Activated T-cell treated with anti-CD3 and anti-CD28 coated beads, Interleukin-2, amount 50 U/mL, for 72 hours (primary cell): ENCODE results near the gene PRKCA. TPM values are rescaled to one million over a fixed set of nuclear protein-coding genes. Genes with fewer than 3 reads are reported as not detected.
"Not testable (repeated sequence)": the region's sequence is repeated elsewhere in the genome, so short reads cannot be mapped to it uniquely, and the experiment has no call there.

Experiments
- ATAC-seq, 2 donors: fragments of 150-1000 bp; cut with Tn5 transposase; replicated peaks in 1 of 2; 2 replicates each; pipeline ENCODE4 v1.10.0; 2021; ENCODE audit warnings: moderate library complexity in 2 of 2, mild to moderate bottlenecking in 1 of 2
- DNase-seq, 2 donors: peaks; one replicate each; pipeline ENCODE4 v3.0.0; 2021 to 2022; ENCODE audit warnings: mixed read lengths in 1 of 2
- H3K27ac Mint-ChIP-seq: one replicate; pipeline ENCODE4 v1.8.0; 2022; ENCODE audit warnings: mild to moderate bottlenecking, moderate library complexity, mixed read lengths
- H3K27me3 Mint-ChIP-seq: one replicate; pipeline ENCODE4 v1.8.0; 2022; ENCODE audit warnings: low read depth, mixed read lengths
- H3K36me3 Mint-ChIP-seq, 2 donors: one replicate each; pipeline ENCODE4 v1.8.0; 2022; ENCODE audit warnings: mixed read lengths in 2 of 2, mild to moderate bottlenecking in 1 of 2; ENCODE audit not compliant: insufficient read depth in 2 of 2
- H3K4me1 Mint-ChIP-seq: one replicate; pipeline ENCODE4 v1.8.0; 2022; ENCODE audit warnings: low read depth, mixed read lengths
- H3K4me3 Mint-ChIP-seq, 2 donors: one replicate each; pipeline ENCODE4 v1.8.0; 2022; ENCODE audit warnings: mild to moderate bottlenecking in 2 of 2, mixed read lengths in 2 of 2, moderate library complexity in 2 of 2
- H3K9me3 Mint-ChIP-seq, 2 donors: one replicate each; pipeline ENCODE4 v1.8.0; 2022; ENCODE audit warnings: mixed read lengths in 2 of 2
- total RNA-seq, 2 donors: library from RNA; stranded (reverse); gene quantifications; one replicate each; pipeline ENCODE4 v1.2.3, GENCODE V29; 2022

Gene PRKCA
- total RNA-seq, 2 donors from 2014 or later, result 126 to 138 TPM

DNA sequence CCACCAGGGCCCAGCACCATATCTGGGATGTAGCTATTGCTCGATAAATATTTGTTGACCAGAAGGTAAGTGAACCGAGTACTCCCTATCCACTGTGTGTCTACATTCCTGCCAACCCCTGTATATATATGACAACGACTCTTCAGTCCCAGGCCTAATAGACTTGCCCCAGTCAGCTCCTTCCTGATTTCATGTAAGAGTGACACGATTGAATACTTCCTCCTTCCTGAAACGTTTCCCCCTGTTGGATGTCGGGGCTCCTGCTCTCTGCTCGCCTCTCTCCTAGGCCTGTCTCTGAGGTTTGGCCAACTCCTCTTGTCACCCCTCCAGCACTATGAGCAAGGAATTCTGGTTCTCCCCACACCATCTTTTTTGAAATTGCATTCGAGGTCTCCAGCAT is 178.9 kb downstream of the PRKCA start:
- ATAC-seq, result no peak
- DNase-seq, result no peak
- H3K4me1 Mint-ChIP-seq, result peaks cover 24% of the 10 kb centered on the region
- peaks cover 0 to 2% of the 10 kb centered on the region in 2 donors for H3K9me3 Mint-ChIP-seq
- H3K36me3 Mint-ChIP-seq, result peaks cover 3 to 15% of the 10 kb centered on the region in 2 donors
- H3K27me3 Mint-ChIP-seq, result no peaks in the 10 kb centered on the region
- no peak overlapping the region for H3K4me3 Mint-ChIP-seq
- no peak overlapping the region for H3K27ac Mint-ChIP-seq

GRCh38 chr17:66483906-66484305 is 181.5 kb downstream of the PRKCA start:
- no peak overlapping the region for H3K4me3 Mint-ChIP-seq
- peaks cover 3 to 8% of the 10 kb centered on the region in 2 donors for H3K36me3 Mint-ChIP-seq
- H3K9me3 Mint-ChIP-seq, result peaks cover 0 to 2% of the 10 kb centered on the region in 2 donors
- no peaks in the 10 kb centered on the region for H3K27me3 Mint-ChIP-seq
- no peak for DNase-seq
- H3K27ac Mint-ChIP-seq, result no peak overlapping the region
- H3K4me1 Mint-ChIP-seq, result peaks cover 40% of the 10 kb centered on the region
- no peak for ATAC-seq

DNA sequence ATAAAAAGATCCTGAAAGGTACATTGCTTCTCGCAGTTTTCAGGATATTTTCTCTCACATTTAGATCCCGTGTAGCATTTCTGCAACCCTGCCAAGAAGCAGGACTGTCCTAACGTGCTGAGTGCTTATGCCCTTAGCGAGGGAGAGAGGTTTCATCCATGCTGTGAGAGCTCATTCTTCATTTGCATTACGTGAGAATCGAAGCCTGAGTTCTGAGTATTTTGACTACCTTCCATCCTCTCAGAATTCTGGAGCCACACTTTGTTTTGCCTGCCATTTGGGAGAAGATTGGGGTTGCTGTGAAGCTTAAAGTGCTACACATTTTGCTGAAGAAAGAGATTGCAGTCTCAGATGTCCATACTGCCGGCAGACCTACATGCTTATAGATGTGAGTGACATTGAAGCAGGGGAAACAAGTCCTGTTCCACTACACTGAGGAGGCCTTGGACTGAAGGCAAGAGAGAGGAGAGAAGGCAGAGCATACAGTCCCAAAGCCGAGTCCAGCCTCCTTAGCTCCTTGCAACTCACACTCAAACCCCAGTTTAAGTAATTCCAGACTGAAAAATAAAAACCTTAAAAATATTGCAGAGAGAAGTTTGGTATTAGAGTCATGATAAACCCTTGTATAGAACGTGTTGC is 183.0 kb downstream of the PRKCA start:
- no peak for ATAC-seq
- Mint-ChIP-seq H3K27me3 (no peaks in the 10 kb centered on the region), H3K4me3 (no peak overlapping the region), H3K9me3 (no peaks in the 10 kb centered on the region), H3K27ac (peak overlapping the region; percentile 17), H3K4me1 (peaks cover 52% of the 10 kb centered on the region), H3K36me3 (peaks cover 3 to 6% of the 10 kb centered on the region in 2 donors)
- DNase-seq, result no peak

DNA sequence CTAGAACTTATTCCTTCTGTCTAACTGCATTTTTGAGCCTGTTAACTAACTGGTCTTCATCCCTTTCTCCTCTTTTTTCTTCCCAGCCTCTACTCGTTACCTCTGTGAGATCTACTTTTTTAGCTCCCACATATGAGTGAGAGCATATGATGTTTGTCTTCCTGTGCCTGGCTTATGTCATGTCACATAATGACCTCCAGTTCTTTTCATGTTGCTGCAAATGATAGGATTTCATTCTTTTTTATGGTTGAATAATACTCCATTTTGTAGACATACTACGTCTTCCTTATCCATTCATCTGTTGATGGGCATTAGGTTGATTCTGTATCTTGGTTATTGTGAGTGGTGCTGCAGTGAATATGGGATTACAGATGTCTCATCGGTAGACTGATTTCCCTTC is 184.7 kb downstream of the PRKCA start:
- DNase-seq, result no peak

DNA sequence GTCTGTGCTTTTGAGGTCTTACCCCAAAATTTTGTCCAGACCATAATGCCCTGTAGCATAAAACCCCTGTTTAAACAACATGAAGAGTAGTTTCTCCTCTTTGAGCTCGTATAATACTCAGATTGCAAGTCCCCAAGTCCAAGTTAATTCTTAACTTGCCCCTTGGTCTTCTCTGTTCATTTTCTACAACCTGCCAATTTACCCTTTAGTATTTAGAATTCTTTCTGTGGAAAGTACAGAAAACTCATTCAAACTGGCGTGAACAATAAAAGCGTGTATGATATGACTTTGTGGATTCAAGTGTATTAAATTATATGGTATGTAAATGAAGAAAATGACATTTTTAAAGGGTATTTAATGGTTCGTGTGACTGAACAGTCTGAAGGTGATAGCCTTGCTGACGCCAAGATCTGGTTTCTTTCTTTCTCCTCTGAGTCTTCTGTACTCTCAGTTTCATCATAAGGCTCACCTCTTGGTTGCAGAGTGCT is 185.6 kb downstream of the PRKCA start:
- DNase-seq (no peak), ATAC-seq (no peak)
- H3K27ac Mint-ChIP-seq, result peak overlapping the region; percentile 40
- peaks cover 73% of the 10 kb centered on the region for H3K4me1 Mint-ChIP-seq
- H3K27me3 Mint-ChIP-seq, result no peaks in the 10 kb centered on the region
- peaks cover 0 to 3% of the 10 kb centered on the region in 2 donors for H3K36me3 Mint-ChIP-seq
- no peak overlapping the region for H3K4me3 Mint-ChIP-seq
- no peaks in the 10 kb centered on the region for H3K9me3 Mint-ChIP-seq

More for the DNA sequence above, 184.7 kb downstream of the PRKCA start:
- ATAC-seq, result no peak
- H3K27ac Mint-ChIP-seq, result no peak overlapping the region
- H3K27me3 Mint-ChIP-seq, result no peaks in the 10 kb centered on the region
- peaks cover 0 to 3% of the 10 kb centered on the region in 2 donors for H3K36me3 Mint-ChIP-seq
- no peaks in the 10 kb centered on the region for H3K9me3 Mint-ChIP-seq
- no peak overlapping the region for H3K4me3 Mint-ChIP-seq
- peaks cover 68% of the 10 kb centered on the region for H3K4me1 Mint-ChIP-seq

GRCh38 chr17:66488864-66489263 is 186.5 kb downstream of the PRKCA start:
- Mint-ChIP-seq H3K4me3 (no peak overlapping the region), H3K36me3 (peaks cover 0 to 3% of the 10 kb centered on the region in 2 donors), H3K9me3 (no peaks in the 10 kb centered on the region), H3K27ac (no peak overlapping the region), H3K27me3 (no peaks in the 10 kb centered on the region), H3K4me1 (peaks cover 76% of the 10 kb centered on the region)
- DNase-seq, result no peak
- ATAC-seq, result no peak

DNA sequence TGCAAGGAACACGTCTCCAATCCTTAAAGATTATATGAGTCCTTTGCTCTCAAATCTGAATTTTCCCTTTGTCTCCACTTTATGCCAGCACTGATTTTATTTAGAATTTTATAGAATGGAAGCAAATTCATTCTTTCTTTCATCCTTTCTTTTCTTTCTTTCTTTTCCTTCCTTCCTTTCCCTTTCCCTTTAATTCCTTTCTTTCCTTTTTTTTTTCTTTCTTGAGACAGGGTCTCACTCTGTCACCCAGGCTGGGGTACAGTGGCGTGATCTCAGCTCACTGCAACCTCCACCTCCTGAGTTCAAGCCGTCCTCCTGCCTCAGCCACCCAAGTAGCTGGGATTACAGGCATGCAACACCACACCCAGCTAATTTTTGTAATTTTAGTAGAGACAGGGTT is 187.2 kb downstream of the PRKCA start:
- not testable (repeated sequence) for ATAC-seq, H3K36me3 Mint-ChIP-seq, H3K27me3 Mint-ChIP-seq, H3K27ac Mint-ChIP-seq, DNase-seq, H3K4me3 Mint-ChIP-seq, H3K9me3 Mint-ChIP-seq
- H3K4me1 Mint-ChIP-seq, result peaks cover 80% of the 10 kb centered on the region

GRCh38 chr17:66491213-66491612 is 188.8 kb downstream of the PRKCA start:
- H3K27ac Mint-ChIP-seq, result peak overlapping the region; percentile 44

DNA sequence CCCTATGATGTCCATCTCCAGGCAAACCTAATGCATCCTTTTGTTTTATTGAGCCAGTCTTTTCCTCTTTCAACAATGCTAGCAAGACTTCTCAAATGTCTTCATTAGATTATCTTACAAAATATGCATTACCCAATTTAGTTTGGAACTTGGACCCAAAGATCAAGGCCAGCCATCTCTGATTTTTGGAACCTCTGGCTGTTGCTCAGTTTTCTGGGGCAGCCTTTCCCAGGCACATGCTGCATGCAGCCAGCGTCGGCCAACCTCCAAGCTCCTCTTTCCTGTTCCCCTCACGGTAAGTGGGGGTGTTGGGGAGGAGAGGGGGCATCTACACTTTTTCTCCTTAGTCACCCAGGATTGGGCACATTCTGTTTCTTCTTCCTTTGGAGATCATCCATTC is 189.3 kb downstream of the PRKCA start:
- ATAC-seq, result no peak
- H3K27me3 Mint-ChIP-seq, result no peaks in the 10 kb centered on the region
- peak overlapping the region in 1 of 2 donors; percentile 13 for H3K4me3 Mint-ChIP-seq
- H3K36me3 Mint-ChIP-seq, result peaks cover 0 to 3% of the 10 kb centered on the region in 2 donors
- H3K27ac Mint-ChIP-seq, result peak overlapping the region; percentile 44
- H3K9me3 Mint-ChIP-seq, result no peaks in the 10 kb centered on the region
- no peak for DNase-seq
- H3K4me1 Mint-ChIP-seq, result peaks cover 77% of the 10 kb centered on the region

More at GRCh38 chr17:66491213-66491612, 188.8 kb downstream of the PRKCA start:
- H3K9me3 Mint-ChIP-seq, result no peaks in the 10 kb centered on the region
- peaks cover 77% of the 10 kb centered on the region for H3K4me1 Mint-ChIP-seq
- no peaks in the 10 kb centered on the region for H3K27me3 Mint-ChIP-seq
- peaks cover 0 to 2% of the 10 kb centered on the region in 2 donors for H3K36me3 Mint-ChIP-seq
- peak overlapping the region in 1 of 2 donors; percentile 13 for H3K4me3 Mint-ChIP-seq
- DNase-seq (peak in 1 of 2 donors; percentile 40), ATAC-seq (peak; percentile 23 to 68)

GRCh38 chr17:66492080-66492479 is 189.7 kb downstream of the PRKCA start:
- no peak overlapping the region for H3K27ac Mint-ChIP-seq
- no peak for DNase-seq
- no peaks in the 10 kb centered on the region for H3K27me3 Mint-ChIP-seq
- peaks cover 0 to 4% of the 10 kb centered on the region in 2 donors for H3K36me3 Mint-ChIP-seq
- peaks cover 76% of the 10 kb centered on the region for H3K4me1 Mint-ChIP-seq
- H3K4me3 Mint-ChIP-seq, result no peak overlapping the region
- no peaks in the 10 kb centered on the region for H3K9me3 Mint-ChIP-seq
- no peak for ATAC-seq

DNA sequence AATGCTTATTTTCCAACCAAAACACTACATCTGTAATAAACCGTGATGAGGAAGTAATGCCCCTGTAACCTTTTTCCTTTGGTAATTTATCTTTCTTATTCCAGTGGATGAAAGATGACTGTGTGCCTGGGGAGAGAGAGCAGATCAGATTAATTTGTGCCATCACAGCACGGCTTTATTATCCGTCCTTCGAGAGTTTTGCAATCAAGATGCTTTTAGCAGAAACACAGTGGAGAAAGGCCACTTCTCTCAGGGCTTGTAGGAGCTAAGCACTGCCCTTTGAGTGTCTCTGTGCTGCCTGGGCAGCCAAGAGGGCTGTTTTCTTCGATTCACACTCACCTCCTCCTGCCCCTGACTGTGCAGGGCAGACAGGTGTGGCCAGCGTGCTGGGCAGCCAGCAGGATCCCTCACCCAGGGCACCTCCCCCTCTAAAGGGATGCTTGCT is 190.2 kb downstream of the PRKCA start:
- Mint-ChIP-seq H3K27me3 (no peaks in the 10 kb centered on the region), H3K4me1 (peaks cover 71% of the 10 kb centered on the region), H3K36me3 (peaks cover 0 to 6% of the 10 kb centered on the region in 2 donors), H3K4me3 (no peak overlapping the region), H3K27ac (no peak overlapping the region), H3K9me3 (no peaks in the 10 kb centered on the region)
- no peak for DNase-seq
- ATAC-seq, result no peak

- Mint-ChIP-seq H3K4me3 (peak overlapping the region; percentile 3 to 4), H3K4me1 (peaks cover 67% of the 10 kb centered on the region), H3K27me3 (no peaks in the 10 kb centered on the region), H3K36me3 (peaks cover 3 to 7% of the 10 kb centered on the region in 2 donors), H3K9me3 (no peaks in the 10 kb centered on the region), H3K27ac (no peak overlapping the region)
- DNase-seq (no peak), ATAC-seq (peak; percentile 6 to 14)
These were observed 191.0 kb downstream of the PRKCA start for GRCh38 chr17:66493283-66494019.

GRCh38 chr17:66494023-66494803 is 191.8 kb downstream of the PRKCA start:
- DNase-seq (no peak), ATAC-seq (peak; percentile 89 to 90)
- Mint-ChIP-seq H3K27ac (peak overlapping the region; percentile 26), H3K27me3 (no peaks in the 10 kb centered on the region), H3K36me3 (peaks cover 5 to 11% of the 10 kb centered on the region in 2 donors), H3K4me3 (peak overlapping the region; percentile 3 to 4), H3K9me3 (no peaks in the 10 kb centered on the region), H3K4me1 (peaks cover 73% of the 10 kb centered on the region)
